ENCODE measurements around the gene NPY1R.

- TF ChIP-seq CTCF (optimal IDR thresholded peaks at IDR 0.05 in 1 of 3, IDR thresholded peaks at IDR 0.05 in 1 of 3, conservative IDR thresholded peaks at IDR 0.05 in 1 of 3; ENCODE audit: extremely low read depth in 1 of 3, insufficient read depth in 2 of 3, low read length in 3 of 3) = no peak
- TF ChIP-seq EZH2 (IDR thresholded peaks at IDR 0.05; ENCODE audit: low read length) = no peak
Observed at GRCh38 chr4:163378661-163379060, 46.3 kb upstream of the NPY1R start.

Data from keratinocyte (primary cell).